NCI-H446 treated with DMSO at 0.1 percent for 48 hours (cell line): ENCODE data around the gene SPTLC2.

Source experiments
- DNase-seq: peaks from one replicate; lab custom pipeline; 2025; lab: John Stamatoyannopoulos, UW

SPTLC2 gene

GRCh38 chr14:77623201-77623600 lies 6.8 kb upstream of the SPTLC2 start:
- no peak for DNase-seq

- DNase-seq: no peak
These were observed 6.0 kb upstream of the SPTLC2 start for GRCh38 chr14:77622366-77622961.

DNA sequence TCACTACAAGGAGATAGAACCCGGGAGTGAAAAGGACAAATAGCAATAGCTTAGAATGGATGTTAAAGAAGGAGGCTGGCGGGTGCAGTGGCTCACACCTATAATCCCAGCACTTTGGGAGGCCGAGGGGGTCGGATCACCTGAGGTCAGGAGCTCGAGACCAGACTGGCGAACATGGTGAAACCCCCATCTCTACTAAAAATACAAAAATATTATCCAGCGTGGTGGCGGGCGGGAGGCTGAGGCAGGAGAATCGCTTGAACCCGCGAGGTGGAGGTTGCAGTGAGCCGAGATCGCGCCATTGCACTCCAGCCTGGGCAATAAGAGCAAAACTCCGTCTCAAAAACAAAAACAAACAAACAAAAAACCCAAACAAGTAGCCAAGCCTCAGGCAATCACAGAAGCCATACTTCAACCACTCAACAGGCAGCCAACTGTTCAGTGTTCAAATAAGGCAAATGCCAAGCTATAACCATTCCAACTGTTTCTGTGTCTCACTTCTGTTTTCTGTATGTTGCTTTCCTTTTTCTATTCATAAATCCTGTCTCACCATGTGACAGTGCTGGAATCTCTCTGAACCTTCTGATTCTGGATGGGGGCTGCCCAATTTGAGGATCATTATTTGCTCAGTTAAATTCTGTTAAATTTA lies 3.9 kb upstream of the SPTLC2 start:
- DNase-seq: no peak

- DNase-seq: no peak
These were observed 2.0 kb upstream of the SPTLC2 start for GRCh38 chr14:77618381-77618970.

DNA sequence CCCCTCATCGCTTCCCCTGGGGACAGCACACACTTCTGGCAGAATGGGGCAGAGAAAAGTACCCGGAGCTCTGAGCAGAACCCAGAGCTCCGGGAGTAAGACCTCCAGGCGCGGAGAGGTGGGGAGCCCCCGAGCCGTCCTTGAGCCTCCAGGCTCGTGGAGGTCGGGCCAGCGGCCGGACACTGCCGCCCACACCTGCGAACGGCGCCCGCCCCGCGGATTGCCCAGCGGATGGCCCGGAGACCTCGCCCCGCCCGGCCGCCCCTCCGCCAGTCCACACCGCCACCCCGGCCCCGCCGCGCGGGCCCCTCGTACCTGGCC lies 344 bp downstream of the SPTLC2 start:
- DNase-seq: no peak

DNA sequence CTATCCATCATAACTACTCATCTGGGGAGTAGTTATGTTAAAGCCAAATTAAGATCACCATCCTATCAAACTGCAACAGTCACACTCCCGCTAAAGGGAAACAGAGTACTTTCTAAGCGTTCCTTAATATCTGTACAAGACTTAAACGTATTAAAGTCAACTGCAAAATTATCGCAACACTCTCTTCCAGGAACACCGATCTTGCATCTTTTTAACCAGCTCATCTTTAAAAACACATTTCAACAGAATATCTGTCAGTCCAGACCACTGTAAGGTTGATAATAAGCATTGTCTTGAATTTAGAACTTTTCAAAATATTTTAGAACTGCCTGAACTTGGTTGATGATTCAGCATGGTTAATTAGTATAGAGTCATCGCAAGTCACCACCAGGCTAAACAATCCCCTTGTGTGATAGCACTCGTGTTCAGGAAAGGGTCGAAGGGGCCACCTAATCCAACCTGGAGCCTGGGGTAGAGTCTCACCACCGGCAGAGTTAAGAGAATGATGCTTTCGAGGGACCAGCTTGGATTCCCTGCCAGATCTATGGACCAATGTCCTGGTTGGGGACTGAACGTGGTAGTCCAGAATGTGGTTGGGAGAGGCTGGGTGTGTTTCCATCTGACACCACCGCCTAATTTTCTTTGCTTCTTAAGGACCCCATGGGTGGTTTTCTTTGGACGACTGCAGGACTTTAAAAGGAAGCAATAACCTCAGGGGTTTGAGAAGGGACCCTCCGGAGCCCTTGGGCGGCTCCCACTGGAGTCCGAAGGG lies 890 bp downstream of the SPTLC2 start:
- DNase-seq: no peak

- DNase-seq: no peak
These were observed 3.2 kb downstream of the SPTLC2 start for GRCh38 chr14:77613201-77613600.

GRCh38 chr14:77612011-77612620 lies 4.3 kb downstream of the SPTLC2 start:
- DNase-seq: no peak

DNA sequence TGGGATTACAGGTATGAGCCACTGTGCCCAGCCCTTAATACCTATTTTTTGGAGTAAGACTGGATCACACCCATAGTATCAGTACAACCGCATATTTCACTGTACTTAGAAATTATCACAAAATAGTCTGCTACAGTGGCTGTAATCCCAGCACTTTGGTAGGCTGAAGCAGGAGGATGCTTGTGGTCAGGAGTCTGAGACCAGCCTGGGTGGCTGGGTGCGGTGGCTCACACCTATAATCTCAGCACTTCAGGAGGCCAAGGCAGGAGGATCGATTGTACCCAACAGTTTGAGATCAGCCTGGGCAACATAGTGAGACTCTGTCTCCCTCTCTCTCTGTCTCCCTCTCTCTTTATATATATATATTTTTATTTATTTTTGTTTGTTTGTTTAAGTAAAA lies 5.9 kb downstream of the SPTLC2 start:
- no peak for DNase-seq

DNA sequence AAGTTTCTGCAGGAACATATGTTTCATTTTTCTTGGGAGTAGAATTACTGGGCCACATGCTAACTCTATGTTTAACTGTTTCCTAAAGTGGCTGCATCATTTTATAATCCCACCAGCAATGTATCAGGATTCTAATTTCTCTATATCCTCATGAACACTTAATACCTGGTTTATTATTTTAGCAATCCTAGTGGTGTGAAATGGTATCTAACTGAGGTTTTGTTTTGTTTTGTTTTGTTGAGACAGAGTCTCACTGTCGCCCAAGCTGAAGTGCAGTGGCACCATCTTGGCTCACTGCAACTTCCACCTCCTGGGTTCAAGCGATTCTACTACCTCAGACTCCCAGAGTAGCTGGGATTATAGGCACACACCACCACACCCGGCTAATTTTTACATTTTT lies 6.5 kb downstream of the SPTLC2 start:
- DNase-seq: no peak

GRCh38 chr14:77607741-77608302 lies 8.6 kb downstream of the SPTLC2 start:
- DNase-seq: no peak

DNA sequence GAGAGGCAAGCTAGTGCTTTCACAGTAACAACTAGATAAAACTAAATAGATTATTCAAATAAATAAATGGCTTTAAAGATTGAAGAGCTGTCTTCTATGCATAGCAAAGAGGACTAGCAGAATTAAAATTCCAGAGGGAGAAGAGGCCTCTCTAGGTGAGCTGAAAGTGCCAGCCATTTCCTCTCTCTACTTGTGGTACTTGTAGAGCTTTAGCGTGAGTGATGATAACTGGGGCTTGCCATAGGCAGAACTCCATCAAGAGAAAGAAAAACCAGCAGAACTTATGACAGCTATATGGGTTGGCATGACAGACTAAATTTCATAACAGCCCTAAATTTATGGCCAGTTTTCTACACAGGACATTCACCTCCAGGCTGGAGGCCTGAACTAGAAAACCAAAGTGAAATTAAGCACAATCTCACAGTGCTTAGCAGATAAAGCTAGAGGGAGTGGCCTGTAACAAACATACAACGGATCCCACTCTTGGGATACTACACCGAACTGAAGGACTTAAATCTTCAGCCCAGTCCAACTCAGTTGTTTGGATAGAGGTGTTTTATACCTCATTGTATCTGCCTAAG lies 11.0 kb downstream of the SPTLC2 start:
- DNase-seq: no peak

GRCh38 chr14:77603654-77604255 lies 12.7 kb downstream of the SPTLC2 start:
- no peak for DNase-seq

- no peak for DNase-seq
These were observed 13.4 kb downstream of the SPTLC2 start for GRCh38 chr14:77603031-77603430.

DNA sequence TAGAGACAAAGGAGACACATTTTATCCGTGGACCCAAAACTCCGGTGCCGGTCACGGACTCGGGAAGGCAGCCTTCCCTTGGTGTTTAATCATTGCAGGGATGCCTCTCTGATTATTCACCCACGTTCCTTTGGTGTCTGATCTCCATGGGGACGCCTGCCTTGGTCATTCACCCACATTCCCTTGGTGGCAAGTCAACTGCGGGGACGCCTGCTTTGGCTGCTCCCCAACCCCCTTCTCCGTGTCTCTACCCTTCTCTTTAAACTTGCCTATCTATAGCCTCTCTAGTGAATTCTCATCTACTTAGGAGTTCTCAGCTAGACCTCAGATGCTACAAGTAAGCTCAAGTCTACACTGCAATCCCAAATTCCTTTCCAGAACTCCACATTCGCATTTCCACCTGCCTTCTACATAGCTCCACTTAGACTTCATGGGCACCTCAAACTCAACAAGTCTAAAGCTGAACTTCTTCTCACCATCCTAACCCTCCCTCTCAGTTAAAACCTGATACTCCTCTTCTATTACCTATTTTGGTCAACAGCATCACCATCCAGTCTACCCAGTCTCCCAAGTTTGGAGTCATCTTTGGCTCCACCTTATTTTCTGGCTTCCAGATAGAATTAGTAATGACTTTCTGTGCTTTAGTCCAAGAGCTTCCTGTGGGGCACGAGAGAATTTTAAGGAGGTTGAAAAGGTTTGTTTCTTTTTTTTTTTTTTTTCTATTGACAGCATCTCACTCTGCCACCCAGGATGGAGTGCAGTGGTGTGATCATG lies 14.4 kb downstream of the SPTLC2 start:
- no peak for DNase-seq

DNA sequence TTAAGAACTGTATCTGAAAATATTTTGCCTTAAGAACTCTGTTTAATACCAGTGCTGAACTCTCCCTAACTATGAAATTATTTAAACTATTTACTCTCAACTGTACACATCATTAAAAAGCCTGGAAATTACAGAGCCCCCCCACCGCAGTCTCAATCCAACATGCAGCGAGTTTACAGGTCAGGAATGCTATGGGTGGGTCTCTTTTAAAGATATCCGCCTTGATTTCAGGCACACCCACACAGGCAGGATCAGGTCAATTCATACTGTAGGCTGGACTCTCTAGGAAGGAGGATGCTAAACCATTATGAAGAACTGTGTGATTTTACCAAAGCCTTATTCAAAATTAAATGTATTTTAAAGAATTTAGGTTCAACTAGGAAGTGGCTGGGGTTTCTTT lies 16.5 kb downstream of the SPTLC2 start:
- no peak for DNase-seq

DNA sequence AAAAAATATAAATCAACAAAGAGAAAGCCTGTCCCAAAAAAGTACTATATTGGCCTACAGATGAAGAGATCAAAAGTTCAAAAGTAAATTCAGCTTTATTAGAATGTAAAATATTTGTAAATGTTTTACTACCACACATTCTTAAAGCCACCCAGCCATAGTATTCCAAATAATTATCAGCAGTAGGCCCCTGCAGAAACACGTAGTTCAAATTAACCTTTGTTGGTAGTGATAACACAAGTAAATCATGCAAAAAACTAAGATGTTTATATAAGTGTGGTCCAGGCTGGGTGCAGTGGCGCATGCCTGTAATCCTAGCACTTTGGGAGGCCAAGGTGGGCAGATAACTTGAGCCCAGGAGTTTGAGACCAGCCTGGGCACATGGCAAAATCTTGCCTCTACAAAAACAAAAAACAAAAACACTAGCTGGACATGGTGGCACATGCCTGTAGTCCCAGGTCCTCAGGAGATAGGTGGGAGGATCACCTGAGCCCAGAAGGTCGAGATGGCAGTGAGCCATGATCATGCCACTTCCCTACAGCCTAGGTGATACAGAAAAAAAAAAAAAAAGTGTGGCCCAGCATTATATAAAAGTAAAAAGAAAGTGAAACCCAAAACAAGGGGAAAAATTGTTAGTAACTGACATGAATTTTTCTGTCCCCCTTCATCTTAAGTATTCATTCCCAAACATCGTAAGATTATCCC lies 17.9 kb downstream of the SPTLC2 start:
- no peak for DNase-seq

DNA sequence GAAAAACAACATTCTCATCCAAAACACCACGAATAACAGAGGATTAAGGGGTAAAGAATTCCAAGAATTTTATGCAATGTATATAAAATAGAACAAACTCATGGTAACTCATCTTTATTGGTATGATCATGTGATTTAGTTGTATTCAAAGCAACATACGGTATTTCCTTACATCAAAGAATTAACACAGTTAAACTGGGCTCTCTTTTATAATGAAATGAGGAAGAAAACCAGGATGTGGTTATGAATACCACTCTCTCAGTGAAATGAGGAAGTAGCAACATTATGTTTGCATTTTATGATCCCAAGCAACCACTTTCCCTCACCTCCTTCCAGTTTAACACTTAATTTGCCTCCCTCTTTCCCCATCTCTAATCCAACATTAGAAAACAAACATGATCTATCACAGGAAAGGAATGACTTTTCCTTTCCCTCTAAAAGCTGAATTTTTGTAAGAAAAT lies 22.9 kb downstream of the SPTLC2 start:
- DNase-seq: no peak

GRCh38 chr14:77590845-77591485 lies 25.5 kb downstream of the SPTLC2 start:
- DNase-seq: no peak

DNA sequence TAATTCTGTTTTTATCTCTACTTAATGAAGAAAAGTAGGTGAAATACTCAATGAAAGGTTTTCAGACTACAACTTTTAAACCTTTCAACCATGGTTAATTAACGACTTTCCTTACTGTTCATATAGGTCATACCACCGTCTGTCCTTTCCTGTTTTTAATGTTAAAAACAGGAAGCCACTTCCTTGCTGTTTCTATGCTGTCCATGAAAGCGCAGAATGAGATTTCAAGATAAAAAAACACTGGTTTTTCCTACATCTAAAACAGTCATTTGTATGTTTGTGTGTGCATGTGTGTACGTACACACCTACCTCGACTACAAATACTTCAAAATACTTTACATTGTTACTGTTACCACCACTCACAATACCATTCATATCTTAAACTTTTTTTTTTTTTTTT lies 27.3 kb downstream of the SPTLC2 start:
- no peak for DNase-seq
